GM04503 (cell line): ENCODE measurements around the gene SSMEM1.
"Not testable (repeated sequence)": the region's sequence is repeated elsewhere in the genome, so short reads cannot be mapped to it uniquely, and the experiment has no call there.

Experiments
- DNase-seq: peaks from one replicate; pipeline ENCODE4 v3.0.0-alpha.2; 2012; ENCODE audit warnings: low read depth

SSMEM1 gene

GRCh38 chr7:130207642-130208041, at the start of gene SSMEM1:
TSS of gene SSMEM1 (plus strand) at chr7:130207860. CDS start at chr7:130207911, 51 bp downstream.
- DNase-seq: peak; percentile 73

- DNase-seq: no peak
These were observed 47.6 kb upstream of the SSMEM1 start for GRCh38 chr7:130160023-130160422.

GRCh38 chr7:130160455-130160854, 47.2 kb upstream of the SSMEM1 start:
- no peak for DNase-seq

GRCh38 chr7:130162196-130162595, 45.5 kb upstream of the SSMEM1 start:
- no peak for DNase-seq

- DNase-seq: no peak
These were observed 33.3 kb upstream of the SSMEM1 start for GRCh38 chr7:130174237-130174959.

GRCh38 chr7:130178251-130178650, 29.4 kb upstream of the SSMEM1 start:
- no peak for DNase-seq

- DNase-seq: no peak
These were observed 28.0 kb upstream of the SSMEM1 start for GRCh38 chr7:130179631-130180030.

GRCh38 chr7:130180571-130181262, 26.9 kb upstream of the SSMEM1 start:
- DNase-seq: no peak

GRCh38 chr7:130181263-130181605, 26.4 kb upstream of the SSMEM1 start:
- no peak for DNase-seq

- no peak for DNase-seq
These were observed 24.7 kb upstream of the SSMEM1 start for GRCh38 chr7:130182990-130183389.

GRCh38 chr7:130184349-130184748, 23.3 kb upstream of the SSMEM1 start:
- not testable (repeated sequence) for DNase-seq

GRCh38 chr7:130187360-130187759, 20.3 kb upstream of the SSMEM1 start:
- no peak for DNase-seq

- DNase-seq: peak; percentile 52
These were observed 18.3 kb upstream of the SSMEM1 start for GRCh38 chr7:130189343-130189742.

- no peak for DNase-seq
These were observed 15.9 kb upstream of the SSMEM1 start for GRCh38 chr7:130191791-130192190.

GRCh38 chr7:130195396-130195795, 12.3 kb upstream of the SSMEM1 start:
- no peak for DNase-seq

GRCh38 chr7:130196476-130196875, 11.2 kb upstream of the SSMEM1 start:
- no peak for DNase-seq

GRCh38 chr7:130197094-130197493, 10.6 kb upstream of the SSMEM1 start:
- no peak for DNase-seq

GRCh38 chr7:130201796-130202195, 5.9 kb upstream of the SSMEM1 start:
- DNase-seq: no peak

GRCh38 chr7:130205084-130205947, 2.3 kb upstream of the SSMEM1 start, which contains the start of gene TMEM209:
TSS of gene TMEM209 (minus strand) at chr7:130205406. CDS start at chr7:130205375, 31 bp downstream.
- peak; percentile 80 for DNase-seq

- DNase-seq: no peak
These were observed 627 bp upstream of the SSMEM1 start for GRCh38 chr7:130207033-130207432.

GRCh38 chr7:130208516-130208915, 856 bp downstream of the SSMEM1 start:
- no peak for DNase-seq

GRCh38 chr7:130210181-130210935, 2.7 kb downstream of the SSMEM1 start:
- no peak for DNase-seq
